PFSK-1 (cell line): ENCODE results near the gene NKAIN2.

Experiments
- FOXP2 ChIP-seq: optimal IDR thresholded peaks from 2 replicates; pipeline ENCODE3; 2011; ENCODE audit warnings: borderline replicate concordance, control low read depth, inconsistent platforms; ENCODE audit not compliant: insufficient read depth; ENCODE audit errors: extremely low read length, extremely low read depth
- POLR2AphosphoS5 ChIP-seq: IDR thresholded peaks from 2 replicates; pipeline ENCODE4 v1.6.1; 2012; ENCODE audit warnings: low read depth, mild to moderate bottlenecking, control low read depth, low read length, moderate library complexity
- REST ChIP-seq, 2 experiments: IDR thresholded peaks; 2 replicates each; pipeline versions ENCODE4 v1.6.1 to v1.8.0; 2011 to 2012; ENCODE audit warnings: low read depth in 2 of 2, low read length in 2 of 2, control low read depth in 1 of 2, inconsistent platforms in 1 of 2, mild to moderate bottlenecking in 1 of 2, moderate library complexity in 1 of 2; ENCODE audit not compliant: insufficient read depth in 1 of 2
- SIN3A ChIP-seq: IDR thresholded peaks from 2 replicates; pipeline ENCODE4 v1.6.1; 2012; ENCODE audit warnings: mild to moderate bottlenecking, low read length, moderate library complexity, borderline replicate concordance; ENCODE audit not compliant: insufficient read depth
- TAF1 ChIP-seq: IDR thresholded peaks from 2 replicates; pipeline ENCODE4 v1.6.1; 2012; ENCODE audit warnings: low read length, control low read depth, borderline replicate concordance; ENCODE audit not compliant: insufficient read depth

The NKAIN2 gene

GRCh38 chr6:124056407-124057334 is 253.0 kb downstream of the NKAIN2 start:
- TF ChIP-seq SIN3A (no peak), POLR2AphosphoS5 (no peak), TAF1 (no peak), FOXP2 (no peak), REST (IDR thresholded peaks at IDR 0.05; ENCODE audit: insufficient read depth in 1 of 2, low read depth in 2 of 2, low read length in 2 of 2) (no peak)

GRCh38 chr6:124057461-124057860 is 253.8 kb downstream of the NKAIN2 start:
- no peak for TF ChIP-seq SIN3A
- no peak for TF ChIP-seq POLR2AphosphoS5
- no peak for TF ChIP-seq REST (IDR thresholded peaks at IDR 0.05; ENCODE audit: insufficient read depth in 1 of 2, low read depth in 2 of 2, low read length in 2 of 2)
- no peak for TF ChIP-seq TAF1
- no peak for TF ChIP-seq FOXP2

- TF ChIP-seq FOXP2 (no peak), TAF1 (no peak), REST (IDR thresholded peaks at IDR 0.05; ENCODE audit: insufficient read depth in 1 of 2, low read depth in 2 of 2, low read length in 2 of 2) (no peak), SIN3A (no peak), POLR2AphosphoS5 (no peak)
Observed at GRCh38 chr6:124064317-124065113, 260.9 kb downstream of the NKAIN2 start.

GRCh38 chr6:124066269-124066668 is 262.6 kb downstream of the NKAIN2 start:
- no peak for TF ChIP-seq SIN3A
- no peak for TF ChIP-seq REST (IDR thresholded peaks at IDR 0.05; ENCODE audit: insufficient read depth in 1 of 2, low read depth in 2 of 2, low read length in 2 of 2)
- TF ChIP-seq FOXP2, result no peak
- no peak for TF ChIP-seq TAF1
- no peak for TF ChIP-seq POLR2AphosphoS5
